Measurements from ENCODE around the gene RGS6.

- no peak for TF ChIP-seq CTCF (conservative IDR thresholded peaks at IDR 0.05; ENCODE audit: low read length)
- TF ChIP-seq EZH2phosphoT487 (IDR thresholded peaks at IDR 0.05; ENCODE audit: borderline replicate concordance, low read depth, low read length) = no peak
Measured at GRCh38 chr14:72613975-72614319, 681.7 kb downstream of the RGS6 start.

All from OCI-LY7 (cell line).